Kidney (tissue), 14 donors: ENCODE measurements around the gene FBXL20. TPM values are rescaled to one million over a fixed set of nuclear protein-coding genes. Genes with fewer than 3 reads are reported as not detected.
"Not testable (repeated sequence)": the region's sequence is repeated elsewhere in the genome, so short reads cannot be mapped to it uniquely, and the experiment has no call there.

Experiments
- DNase-seq, 5 donors: peaks; one replicate each; pipeline ENCODE4 v3.0.0-alpha.2; 2013 to 2020
- FAIRE-seq: peaks from 2 replicates; lab custom pipeline; 2012; peaks lifted over from hg19 to GRCh38; lab: Jason Lieb, UNC
- H3K27ac ChIP-seq, 2 donors: one replicate each; pipeline ENCODE4 v1.7.0; 2013; ENCODE audit warnings: low read depth in 2 of 2, low read length in 2 of 2, inconsistent platforms in 1 of 2
- H3K27me3 ChIP-seq: one replicate; pipeline ENCODE4 v1.7.1; 2013; ENCODE audit warnings: low read length, inconsistent platforms; ENCODE audit not compliant: control insufficient read depth, insufficient read depth
- H3K36me3 ChIP-seq, 3 donors: one replicate each; pipeline versions ENCODE4 v1.7.0 to v1.7.1; 2013; ENCODE audit warnings: low read length in 3 of 3, control low read depth in 1 of 3, inconsistent platforms in 1 of 3; ENCODE audit not compliant: insufficient read depth in 3 of 3, control insufficient read depth in 2 of 3
- H3K4me1 ChIP-seq, 3 donors: one replicate each; pipeline versions ENCODE4 v1.7.0 to v1.7.1; 2013; ENCODE audit warnings: low read length in 3 of 3, inconsistent platforms in 1 of 3, low read depth in 1 of 3; ENCODE audit not compliant: control insufficient read depth in 2 of 3, insufficient read depth in 2 of 3
- H3K4me3 ChIP-seq, 3 donors: one replicate each; pipeline versions ENCODE4 v1.7.0 to v1.8.1; 2013; ENCODE audit warnings: low read length in 3 of 3, control low read depth in 1 of 3, inconsistent platforms in 1 of 3
- H3K9ac ChIP-seq, 3 donors: one replicate each; pipeline versions ENCODE4 v1.7.0 to v1.7.1; 2013; ENCODE audit warnings: low read length in 3 of 3, control low read depth in 1 of 3, inconsistent platforms in 1 of 3
- H3K9me3 ChIP-seq, 3 donors: one replicate each; pipeline versions ENCODE4 v1.7.0 to v1.7.1; 2013; ENCODE audit warnings: low read length in 3 of 3, control low read depth in 1 of 3, inconsistent platforms in 1 of 3; ENCODE audit not compliant: control insufficient read depth in 2 of 3, insufficient read depth in 1 of 3
- CTCF ChIP-seq: IDR thresholded peaks from 3 replicates; pipeline ENCODE4 v1.5.1; 2012; ENCODE audit warnings: mild to moderate bottlenecking, moderate library complexity, borderline replicate concordance; ENCODE audit not compliant: insufficient read depth; ENCODE audit errors: extremely low read depth
- intact Hi-C: fragments of 100-400 bp; cut with DNase I; formaldehyde crosslinking; loops from one replicate; pipeline ENCODE4 v1.11.1; 2022
- polyA plus RNA-seq: library from polyadenylated mRNA; stranded (reverse); fragments of 350-450 nt; fragmentation: Illumina TruSeq; extraction: RNeasy Lipid Tissue Mini Kit (QIAGEN cat#74804); gene quantifications from one replicate; pipeline ENCODE4 v1.2.3, GENCODE V29; 2014; ENCODE audit warnings: low read depth, low replicate concordance; ENCODE audit not compliant: insufficient read depth
- total RNA-seq: library from RNA; stranded (reverse); fragmentation: NEBNext Ultra II Directional; extraction: Animal tissue kit (Norgen Biotek cat#: 25700); gene quantifications from one replicate; pipeline ENCODE4 v1.2.1, GENCODE V29; 2021
- donor health status: control.
- donor health status: control.
- donor health status: control.
- donor health status: control.
- donor health status: control.
- donor health status: DM: yes; HTN: yes; CAD: no.
- donor health status: Normal renal cell carcinoma (clear cell type).

The FBXL20 gene
- total and polyA plus RNA-seq, 2 donors from 2014 or later = 3.2 to 16.1 TPM

- DNase-seq (no peak), FAIRE-seq (no peak)
- no peak for TF ChIP-seq CTCF
- H3K9me3 ChIP-seq = no peaks in the 10 kb centered on the region
- peaks cover 0 to 2% (median 0%) of the 10 kb centered on the region in 3 donors for H3K4me1 ChIP-seq
- intact Hi-C loops = no loop called here
- no peak overlapping the region for H3K4me3 ChIP-seq
- H3K27me3 ChIP-seq = no peaks in the 10 kb centered on the region
- H3K9ac ChIP-seq = no peak overlapping the region
- no peak overlapping the region for H3K27ac ChIP-seq
- H3K36me3 ChIP-seq = peaks cover 5 to 9% (median 8%) of the 10 kb centered on the region in 3 donors
Observed at GRCh38 chr17:39447561-39447960, 46.1 kb upstream of the FBXL20 start.

DNA sequence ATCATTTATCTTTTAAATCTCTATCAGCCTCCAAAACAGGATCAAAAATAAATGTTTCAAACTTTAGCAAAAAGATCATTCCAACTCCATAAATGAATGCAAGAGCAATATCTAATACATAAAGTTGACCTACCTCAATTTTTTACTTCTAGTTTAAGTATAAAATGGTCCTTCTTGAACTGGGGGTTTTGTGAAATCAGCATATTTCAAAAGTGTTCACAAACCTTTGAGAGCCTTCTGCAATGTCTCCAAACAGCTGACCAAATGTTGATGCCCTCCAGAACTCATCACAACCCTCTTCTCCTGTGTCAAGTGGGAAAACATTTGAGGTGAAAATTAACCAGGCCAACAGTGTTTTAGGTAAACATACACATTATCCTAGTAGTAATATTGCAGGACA is 41.9 kb upstream of the FBXL20 start:
- intact Hi-C loops = no loop called here
- no peak overlapping the region for H3K4me3 ChIP-seq
- H3K27me3 ChIP-seq = no peaks in the 10 kb centered on the region
- peaks cover 7 to 20% (median 17%) of the 10 kb centered on the region in 3 donors for H3K36me3 ChIP-seq
- no peaks in the 10 kb centered on the region for H3K4me1 ChIP-seq
- TF ChIP-seq CTCF = no peak
- H3K9me3 ChIP-seq = no peaks in the 10 kb centered on the region
- no peak overlapping the region for H3K27ac ChIP-seq
- H3K9ac ChIP-seq = no peak overlapping the region
- no peak for DNase-seq
- no peak for FAIRE-seq

DNA sequence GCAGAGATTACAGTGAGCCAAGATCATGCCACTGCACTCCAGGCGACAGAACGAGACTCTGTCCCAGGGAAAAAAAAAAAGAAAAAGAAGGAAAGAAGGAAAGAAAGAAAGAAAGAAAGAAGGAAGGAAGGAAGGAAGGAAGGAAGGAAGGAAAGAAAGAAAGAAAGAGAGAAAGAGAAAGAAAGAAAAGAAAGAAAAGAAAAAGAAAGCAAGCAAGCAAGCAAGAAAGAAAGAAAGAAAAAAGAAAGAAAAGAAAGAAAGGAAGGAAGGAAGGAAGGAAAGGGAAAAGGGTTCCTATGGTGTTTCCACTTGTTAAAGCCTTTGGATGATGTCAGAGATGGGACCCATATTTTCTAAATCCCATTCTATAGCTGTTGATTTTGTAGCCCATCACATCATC is 38.4 kb upstream of the FBXL20 start:
- FAIRE-seq, H3K9me3 ChIP-seq, H3K27me3 ChIP-seq, H3K27ac ChIP-seq, DNase-seq, H3K4me1 ChIP-seq, intact Hi-C loops, H3K9ac ChIP-seq, H3K4me3 ChIP-seq: not testable (repeated sequence)
- H3K36me3 ChIP-seq = peaks cover 5 to 23% (median 15%) of the 10 kb centered on the region in 3 donors

GRCh38 chr17:39429600-39429999 is 28.2 kb upstream of the FBXL20 start:
- TF ChIP-seq CTCF = no peak
- intact Hi-C loops = no loop called here
- H3K9ac ChIP-seq = no peak overlapping the region
- FAIRE-seq (no peak), DNase-seq (no peak)
- no peaks in the 10 kb centered on the region for H3K9me3 ChIP-seq
- no peak overlapping the region for H3K4me3 ChIP-seq
- H3K27me3 ChIP-seq = no peaks in the 10 kb centered on the region
- H3K36me3 ChIP-seq = peaks cover 4 to 33% (median 22%) of the 10 kb centered on the region in 3 donors
- no peak overlapping the region for H3K27ac ChIP-seq
- no peaks in the 10 kb centered on the region for H3K4me1 ChIP-seq
